WTC11 (cell line): ENCODE measurements around the gene PRR7. TPM values are rescaled to one million over a fixed set of nuclear protein-coding genes. Genes with fewer than 3 reads are reported as not detected.

Experiments used
- ATAC-seq: fragments of 200-7000 bp; cut with Tn5 transposase; 2 replicates; pipeline ENCODE4 v1.10.0; 2021; ENCODE audit warnings: mild to moderate bottlenecking, moderate library complexity
- CTCF ChIA-PET: fragments of 300-600 bp; sonication (Branson Sonifier 250); formaldehyde crosslinking; loops from one replicate; lab custom pipeline; 2021; ENCODE audit warnings: antibody characterized with exemption; lab: Charles Lee
- POLR2A ChIA-PET: fragments of 350-600 bp; sonication (Branson Sonifier 250); formaldehyde crosslinking; loops from one replicate; lab custom pipeline; 2021; ENCODE audit warnings: antibody characterized with exemption; lab: Charles Lee
- DNase-seq: peaks from one replicate; pipeline ENCODE4 v3.0.0; 2021; ENCODE audit warnings: low spot score
- H3K27ac Mint-ChIP-seq: 2 replicates; pipeline ENCODE4 v1.8.0; 2021; ENCODE audit warnings: mixed read lengths
- H3K27me3 Mint-ChIP-seq: 2 replicates; pipeline ENCODE4 v1.8.0; 2021; ENCODE audit warnings: low read depth, mild to moderate bottlenecking, moderate library complexity, mixed read lengths
- H3K36me3 Mint-ChIP-seq: 2 replicates; pipeline ENCODE4 v1.8.0; 2021; ENCODE audit warnings: mixed read lengths
- H3K4me1 Mint-ChIP-seq: 2 replicates; pipeline ENCODE4 v1.8.0; 2022; ENCODE audit warnings: mixed read lengths
- H3K4me3 Mint-ChIP-seq: 2 replicates; pipeline ENCODE4 v1.8.0; 2021; ENCODE audit warnings: mild to moderate bottlenecking, moderate library complexity, mixed read lengths
- H3K9me3 Mint-ChIP-seq: 2 replicates; pipeline ENCODE4 v1.8.0; 2021; ENCODE audit warnings: mixed read lengths
- CTCF ChIP-seq: fragments of 200-600 bp; IDR thresholded peaks from 2 replicates; pipeline ENCODE4 v1.8.0; 2022; ENCODE audit warnings: antibody characterized with exemption
- E2F5 ChIP-seq: sonication (generic); formaldehyde crosslinking; IDR thresholded peaks from 2 replicates; pipeline ENCODE4 v1.8.1; 2022; ENCODE audit warnings: mild to moderate bottlenecking, moderate library complexity, missing genetic modification reagents
- ERG ChIP-seq: fragments of 250-450 bp; sonication (Bioruptor Pico); IDR thresholded peaks from 2 replicates; pipeline ENCODE4 v1.8.0; 2021; ENCODE audit warnings: mild to moderate bottlenecking
- ESRRA ChIP-seq: sonication (generic); formaldehyde crosslinking; IDR thresholded peaks from 2 replicates; pipeline ENCODE4 v1.8.1; 2022; ENCODE audit warnings: mild to moderate bottlenecking, missing genetic modification reagents, borderline replicate concordance
- ETV6 ChIP-seq: sonication (generic); formaldehyde crosslinking; IDR thresholded peaks from 2 replicates; pipeline ENCODE4 v1.8.1; 2022; ENCODE audit warnings: mild to moderate bottlenecking, missing genetic modification reagents
- FOXP4 ChIP-seq: sonication (generic); formaldehyde crosslinking; IDR thresholded peaks from 2 replicates; pipeline ENCODE4 v1.8.0; 2022; ENCODE audit warnings: mild to moderate bottlenecking, missing genetic modification reagents
- GTF2I ChIP-seq: fragments of 250-450 bp; sonication (Bioruptor Pico); conservative IDR thresholded peaks from 2 replicates; pipeline ENCODE4 v1.4.0; 2021; ENCODE audit warnings: mild to moderate bottlenecking
- HMGXB4 ChIP-seq: sonication (generic); formaldehyde crosslinking; IDR thresholded peaks from 2 replicates; pipeline ENCODE4 v1.8.1; 2023; ENCODE audit warnings: mild to moderate bottlenecking, moderate library complexity, missing genetic modification reagents
- IRF2 ChIP-seq: sonication (generic); formaldehyde crosslinking; IDR thresholded peaks from 2 replicates; pipeline ENCODE4 v1.8.0; 2022; ENCODE audit warnings: low read depth, missing genetic modification reagents, borderline replicate concordance
- MXD4 ChIP-seq: fragments of 250-450 bp; sonication (Bioruptor Pico); IDR thresholded peaks from 2 replicates; pipeline ENCODE4 v1.8.0; 2021; ENCODE audit warnings: mild to moderate bottlenecking, moderate library complexity, borderline replicate concordance
- SMAD4 ChIP-seq: sonication (generic); formaldehyde crosslinking; IDR thresholded peaks from 2 replicates; pipeline ENCODE4 v1.8.0; 2022; ENCODE audit warnings: mild to moderate bottlenecking, missing genetic modification reagents
- STAT6 ChIP-seq: sonication (generic); formaldehyde crosslinking; conservative IDR thresholded peaks from 2 replicates; pipeline ENCODE4 v1.8.1; 2023; ENCODE audit warnings: mild to moderate bottlenecking, low read depth, missing genetic modification reagents, moderate library complexity
- TP53 ChIP-seq: sonication (generic); formaldehyde crosslinking; IDR thresholded peaks from 2 replicates; pipeline ENCODE4 v1.8.1; 2023; ENCODE audit warnings: mild to moderate bottlenecking, missing genetic modification reagents
- USF1 ChIP-seq: sonication (generic); formaldehyde crosslinking; IDR thresholded peaks from 2 replicates; pipeline ENCODE4 v1.8.0; 2022; ENCODE audit warnings: mild to moderate bottlenecking, missing genetic modification reagents
- ZNF423 ChIP-seq: fragments of 250-450 bp; sonication (Bioruptor Pico); IDR thresholded peaks from 2 replicates; pipeline ENCODE4 v2.1.2; 2022; ENCODE audit warnings: mild to moderate bottlenecking, moderate library complexity
- total RNA-seq: library from RNA; stranded (reverse); gene quantifications from 3 replicates; pipeline ENCODE4 v1.2.3, GENCODE V29; 2021

The PRR7 gene
- total RNA-seq, 1 experiment from 2014 or later = 13.1 TPM

GRCh38 chr5:177448244-177448950, 1.8 kb downstream of the PRR7 start (continued):
- no peak for TF ChIP-seq IRF2 (CRISPR knock-in tag)
- no peak for TF ChIP-seq MXD4

GRCh38 chr5:177449140-177450061, 2.8 kb downstream of the PRR7 start:
- Mint-ChIP-seq H3K9me3 (no peaks in the 10 kb centered on the region), H3K4me3 (no peak overlapping the region), H3K36me3 (no peaks in the 10 kb centered on the region), H3K27me3 (peaks cover 44% of the 10 kb centered on the region), H3K27ac (no peak overlapping the region), H3K4me1 (peaks cover 56% of the 10 kb centered on the region)
- ATAC-seq (no peak), DNase-seq (no peak)
- ChIA-PET POLR2A (interaction anchor here (1.5 to 5.8 kb wide), 4 partner anchors 8 to 59 kb away, joined by 3 to 38 read pairs (median 8); no protein-coding TSS in a partner anchor), CTCF (interaction anchor here (0.7 to 15.8 kb wide), 14 partner anchors 9 to 315 kb away, joined by 3 to 171 read pairs (median 4); partner anchors contain the start of genes GRK6 and MXD3)
- TF ChIP-seq SMAD4 (CRISPR knock-in tag) (0 out of 2 replicates have a peak, but pooled peaks have one; percentile 44), HMGXB4 (CRISPR knock-in tag) (no peak), ETV6 (CRISPR knock-in tag) (no peak), E2F5 (CRISPR knock-in tag) (no peak), ZNF423 (CRISPR knock-in tag) (no peak), TP53 (no peak), GTF2I (no peak), CTCF (no peak)

- ATAC-seq (no peak), DNase-seq (no peak)
- Mint-ChIP-seq H3K36me3 (no peaks in the 10 kb centered on the region), H3K27ac (no peak overlapping the region), H3K4me1 (peaks cover 44% of the 10 kb centered on the region), H3K4me3 (no peak overlapping the region), H3K27me3 (peaks cover 29% of the 10 kb centered on the region), H3K9me3 (no peaks in the 10 kb centered on the region)
- CTCF ChIA-PET = interaction anchor here (1.5 to 15.8 kb wide), 6 partner anchors 24 to 140 kb away, joined by 4 to 174 read pairs (median 89); partner anchors contain the start of genes GRK6 and MXD3
- POLR2A ChIA-PET = interaction anchor here (5.8 kb wide), 1 partner anchor 47 kb away, joined by 38 read pairs; no protein-coding TSS in a partner anchor
- no peak for TF ChIP-seq ESRRA (CRISPR knock-in tag)
- TF ChIP-seq FOXP4 (CRISPR knock-in tag) = no peak
- no peak for TF ChIP-seq STAT6
- TF ChIP-seq ZNF423 (CRISPR knock-in tag) = no peak
- TF ChIP-seq USF1 = no peak
- no peak for TF ChIP-seq ERG (CRISPR knock-in tag)
Observed at GRCh38 chr5:177450667-177451424, 4.2 kb downstream of the PRR7 start.
